ENCODE measurements around the gene WIPI1. TPM values are rescaled to one million over a fixed set of nuclear protein-coding genes. Genes with fewer than 3 reads are reported as not detected.

Gene WIPI1
- total and polyA plus RNA-seq, 10 of the 15 experiments (the other 5 are each of a cell fraction or from before 2014, with no cell fraction given), result 6.5 to 44.5 (median 26.2) TPM

DNA sequence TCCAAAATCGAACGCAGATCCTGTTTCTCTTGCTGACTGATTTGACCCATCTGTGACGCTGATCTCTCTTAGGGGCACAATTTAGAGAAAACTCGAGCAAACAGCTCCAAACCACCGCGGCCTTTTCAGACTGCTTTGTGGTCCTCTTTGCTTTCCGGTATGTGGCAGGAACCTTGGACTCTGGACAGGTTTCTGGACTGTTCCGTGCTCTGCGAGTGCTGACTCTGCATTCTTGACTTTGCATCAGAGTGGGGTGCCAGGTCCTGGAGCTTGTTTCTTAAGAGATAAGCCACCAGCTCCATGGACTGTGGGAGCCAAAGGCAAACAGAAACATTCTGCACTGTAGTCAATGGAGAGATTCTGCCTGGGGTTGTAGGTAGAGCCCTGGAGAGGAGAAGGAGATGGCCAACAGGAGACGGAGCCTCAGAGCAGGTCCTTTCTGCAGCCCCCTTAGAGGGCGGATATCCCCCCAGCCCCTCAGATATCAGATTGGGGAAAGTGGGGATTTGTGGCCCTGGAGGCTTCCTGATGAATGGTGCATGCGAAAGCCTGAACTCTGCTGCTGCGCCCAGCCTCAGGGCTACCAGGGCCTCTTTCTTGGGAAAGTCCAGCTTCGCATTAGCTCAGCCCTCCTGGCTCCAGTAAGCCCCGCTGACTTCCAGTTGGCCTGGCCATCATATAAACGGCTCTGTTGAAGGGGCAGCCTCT lies 65.6 kb downstream of the WIPI1 start (continued):
- TF ChIP-seq CUX1 (IDR thresholded peaks at IDR 0.05; ENCODE audit: insufficient replicate concordance, low read depth, low read length) (no peak), BHLHE40 (IDR thresholded peaks at IDR 0.05; ENCODE audit: borderline replicate concordance in 1 of 2, low read depth in 2 of 2, low read length in 1 of 2) (no peak), HDAC2 (IDR thresholded peaks at IDR 0.05) (no peak), IKZF2 (IDR thresholded peaks at IDR 0.05) (no peak), ETV6 (conservative IDR thresholded peaks at IDR 0.05 in 1 of 2, IDR thresholded peaks at IDR 0.05 in 1 of 2; ENCODE audit: borderline replicate concordance in 1 of 2, low read depth in 1 of 2) (no peak), CEBPB (IDR thresholded peaks at IDR 0.05; ENCODE audit: borderline replicate concordance in 1 of 2, low read depth in 2 of 2, low read length in 2 of 2) (no peak), NFXL1 (IDR thresholded peaks at IDR 0.05; ENCODE audit: borderline replicate concordance) (no peak), SPI1 (IDR thresholded peaks at IDR 0.05; ENCODE audit: borderline replicate concordance, insufficient read depth, low read depth, low read length) (no peak)
